Smooth muscle cell (in vitro differentiated cells): Measurements from ENCODE around the gene DCT. TPM values are rescaled to one million over a fixed set of nuclear protein-coding genes. Genes with fewer than 3 reads are reported as not detected.
A peak's percentile ranks its signal among the peaks of the same experiment; 100 is the strongest.

ENCODE experiments used
- DNase-seq: peaks from one replicate; lab custom pipeline; 2025; ENCODE audit not compliant: unreplicated experiment; lab: John Stamatoyannopoulos, UW
- H2AFZ ChIP-seq: fragments of 200-600 bp; sonication (generic); 2 replicates; pipeline ENCODE4 v1.6.0; 2016; ENCODE audit warnings: antibody characterized with exemption, low read depth, mild to moderate bottlenecking
- H3F3A ChIP-seq: fragments of 200-600 bp; sonication (generic); 2 replicates; pipeline ENCODE4 v1.6.0; 2017; ENCODE audit warnings: antibody characterized with exemption, low read depth
- H3K27ac ChIP-seq: fragments of 200-600 bp; sonication (generic); 2 replicates; pipeline ENCODE4 v1.5.1; 2016; ENCODE audit warnings: low read depth, mild to moderate bottlenecking
- H3K27me3 ChIP-seq: fragments of 200-600 bp; sonication (generic); 2 replicates; pipeline ENCODE4 v1.6.1; 2016; ENCODE audit warnings: low read depth, mild to moderate bottlenecking
- H3K36me3 ChIP-seq: fragments of 200-600 bp; sonication (generic); 2 replicates; pipeline ENCODE4 v1.5.1; 2016; ENCODE audit warnings: low read depth
- H3K4me1 ChIP-seq: fragments of 200-600 bp; sonication (generic); 2 replicates; pipeline ENCODE4 v1.5.1; 2016; ENCODE audit warnings: low read depth
- H3K4me2 ChIP-seq: fragments of 200-600 bp; sonication (generic); 2 replicates; pipeline ENCODE4 v1.6.0; 2016; ENCODE audit warnings: mild to moderate bottlenecking
- H3K4me3 ChIP-seq: fragments of 200-600 bp; sonication (generic); 2 replicates; pipeline ENCODE4 v1.5.1; 2016; ENCODE audit warnings: mild to moderate bottlenecking
- H3K79me2 ChIP-seq: fragments of 200-600 bp; sonication (generic); 2 replicates; pipeline ENCODE4 v1.6.0; 2016; ENCODE audit warnings: low read depth, mild to moderate bottlenecking
- H3K9ac ChIP-seq: fragments of 200-600 bp; sonication (generic); 2 replicates; pipeline ENCODE4 v1.6.0; 2016; ENCODE audit warnings: low read depth
- H3K9me3 ChIP-seq: fragments of 200-600 bp; sonication (generic); replicated peaks from 2 replicates; pipeline ENCODE4 v1.5.1; 2016; ENCODE audit warnings: low read depth
- H4K20me1 ChIP-seq: fragments of 200-600 bp; sonication (generic); 2 replicates; pipeline ENCODE4 v1.6.0; 2016; ENCODE audit warnings: low read depth
- WGBS: methylation state at CpG from one replicate; pipeline ENCODE4 v1.1.7; 2016; ENCODE audit warnings: low lambda C conversion rate; 5-methylcytosine and 5-hydroxymethylcytosine counted together
- polyA plus RNA-seq: library from polyadenylated mRNA; unstranded; fragments of >200 nt; fragmentation: Nextera tagmentation; extraction: Ambion mirVana; gene quantifications from 2 replicates; pipeline ENCODE4 v1.2.1, GENCODE V29; 2016
- total RNA-seq: library from RNA; depleted of rRNA; stranded (reverse); fragments of >200 nt; gene quantifications from 2 replicates; pipeline ENCODE4 v1.2.3, GENCODE V29; 2014
- TF ChIP-seq, protein P1 (sequence below): fragments of 200-600 bp; sonication (generic); IDR thresholded peaks from 2 replicates; pipeline ENCODE4 v1.5.1; 2017; ENCODE audit warnings: borderline replicate concordance, mild to moderate bottlenecking, antibody characterized with exemption; ENCODE audit not compliant: insufficient read depth, poor library complexity, severe bottlenecking

The DCT gene
- total and polyA plus RNA-seq, 2 experiments from 2014 or later, result 0.09 to 0.10 TPM

DNA sequence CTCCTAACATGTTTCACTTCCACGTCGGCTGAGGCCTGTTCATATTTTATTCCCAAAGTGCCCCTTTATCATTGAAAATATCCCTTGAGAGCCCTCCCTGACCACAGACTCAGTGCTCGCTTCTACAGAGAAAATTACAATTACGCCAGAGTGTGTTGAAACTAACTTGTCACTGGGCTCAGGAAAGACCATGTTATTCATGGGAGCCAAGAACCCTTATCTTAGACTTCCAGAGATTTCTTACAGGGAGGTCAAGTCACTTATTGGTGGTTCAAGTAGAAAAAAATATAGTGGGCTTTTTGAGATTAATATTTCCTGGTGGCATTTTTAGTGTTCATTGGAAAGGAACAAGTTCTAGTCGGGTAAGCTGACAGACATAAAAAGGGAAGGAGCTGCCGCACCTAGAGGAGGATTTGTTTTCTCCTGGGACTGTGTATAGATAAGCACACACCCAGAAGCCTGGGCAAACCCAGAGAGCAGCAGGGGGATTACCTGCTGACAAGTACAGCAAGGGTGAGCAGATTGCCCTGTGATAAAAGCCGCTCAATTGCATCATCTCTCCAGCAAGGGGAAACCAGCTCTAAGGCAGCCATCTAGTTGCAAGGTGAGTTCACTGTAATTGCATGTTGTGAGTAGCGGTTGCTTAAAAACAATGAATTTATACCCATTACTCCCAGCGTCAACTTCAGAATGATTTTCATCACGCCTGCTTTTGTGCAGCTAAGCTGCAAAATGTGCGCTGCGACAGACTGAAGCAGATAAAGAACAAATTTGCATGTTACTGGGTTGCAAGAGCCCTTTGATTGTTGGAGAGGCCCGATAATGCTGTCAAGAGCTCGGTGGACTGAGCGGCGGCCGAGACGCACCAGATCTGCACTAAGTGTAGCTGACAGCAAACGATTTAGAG lies 46.2 kb downstream of the DCT start:
- no peaks in the 10 kb centered on the region for H3K79me2 ChIP-seq
- H3K9ac ChIP-seq, result no peak overlapping the region
- DNase-seq, result no peak
- H2AFZ ChIP-seq, result peak overlapping the region; percentile 71
- peaks cover 12% of the 10 kb centered on the region for H3F3A ChIP-seq
- H3K27me3 ChIP-seq, result peaks cover 10% of the 10 kb centered on the region
- H3K36me3 ChIP-seq, result no peaks in the 10 kb centered on the region
- H3K4me2 ChIP-seq, result peak overlapping the region; percentile 71
- peaks cover 12% of the 10 kb centered on the region for H3K4me1 ChIP-seq
- H3K9me3 ChIP-seq, result no peaks in the 10 kb centered on the region
- WGBS, result 41% methylated on average over 19 of the region's 19 CpGs
- TF ChIP-seq, protein P1, sequence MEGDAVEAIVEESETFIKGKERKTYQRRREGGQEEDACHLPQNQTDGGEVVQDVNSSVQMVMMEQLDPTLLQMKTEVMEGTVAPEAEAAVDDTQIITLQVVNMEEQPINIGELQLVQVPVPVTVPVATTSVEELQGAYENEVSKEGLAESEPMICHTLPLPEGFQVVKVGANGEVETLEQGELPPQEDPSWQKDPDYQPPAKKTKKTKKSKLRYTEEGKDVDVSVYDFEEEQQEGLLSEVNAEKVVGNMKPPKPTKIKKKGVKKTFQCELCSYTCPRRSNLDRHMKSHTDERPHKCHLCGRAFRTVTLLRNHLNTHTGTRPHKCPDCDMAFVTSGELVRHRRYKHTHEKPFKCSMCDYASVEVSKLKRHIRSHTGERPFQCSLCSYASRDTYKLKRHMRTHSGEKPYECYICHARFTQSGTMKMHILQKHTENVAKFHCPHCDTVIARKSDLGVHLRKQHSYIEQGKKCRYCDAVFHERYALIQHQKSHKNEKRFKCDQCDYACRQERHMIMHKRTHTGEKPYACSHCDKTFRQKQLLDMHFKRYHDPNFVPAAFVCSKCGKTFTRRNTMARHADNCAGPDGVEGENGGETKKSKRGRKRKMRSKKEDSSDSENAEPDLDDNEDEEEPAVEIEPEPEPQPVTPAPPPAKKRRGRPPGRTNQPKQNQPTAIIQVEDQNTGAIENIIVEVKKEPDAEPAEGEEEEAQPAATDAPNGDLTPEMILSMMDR, result no peak
- no peaks in the 10 kb centered on the region for H4K20me1 ChIP-seq
- H3K4me3 ChIP-seq, result peak overlapping the region; percentile 28
- no peak overlapping the region for H3K27ac ChIP-seq

DNA sequence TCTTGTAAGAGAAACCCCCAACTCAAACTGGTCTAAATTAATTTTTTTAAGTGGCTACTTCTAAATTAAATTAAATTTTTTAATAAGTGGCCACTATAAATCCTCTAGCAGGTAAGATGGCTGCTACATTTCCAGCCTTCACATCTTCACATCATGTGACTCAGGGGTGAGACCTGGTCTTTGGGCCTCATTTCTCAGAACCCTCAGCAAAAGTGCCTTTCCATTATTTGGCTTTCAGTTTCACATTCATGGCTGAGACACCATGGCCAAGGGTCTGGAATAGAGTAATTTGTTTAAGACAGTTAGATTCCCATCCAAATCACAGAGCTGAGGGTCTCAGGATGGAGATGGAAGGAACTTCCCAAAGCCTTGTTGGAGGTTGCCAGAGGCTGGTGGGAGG lies 47.5 kb downstream of the DCT start:
- H4K20me1 ChIP-seq, result no peaks in the 10 kb centered on the region
- H3K4me3 ChIP-seq, result no peak overlapping the region
- no peak overlapping the region for H2AFZ ChIP-seq
- H3K9ac ChIP-seq, result no peak overlapping the region
- H3F3A ChIP-seq, result peaks cover 12% of the 10 kb centered on the region
- peaks cover 12% of the 10 kb centered on the region for H3K4me1 ChIP-seq
- H3K27ac ChIP-seq, result no peak overlapping the region
- no peak for DNase-seq
- H3K36me3 ChIP-seq, result no peaks in the 10 kb centered on the region
- no peaks in the 10 kb centered on the region for H3K9me3 ChIP-seq
- TF ChIP-seq, protein P1, result no peak
- H3K4me2 ChIP-seq, result no peak overlapping the region
- no peaks in the 10 kb centered on the region for H3K27me3 ChIP-seq
- H3K79me2 ChIP-seq, result no peaks in the 10 kb centered on the region

DNA sequence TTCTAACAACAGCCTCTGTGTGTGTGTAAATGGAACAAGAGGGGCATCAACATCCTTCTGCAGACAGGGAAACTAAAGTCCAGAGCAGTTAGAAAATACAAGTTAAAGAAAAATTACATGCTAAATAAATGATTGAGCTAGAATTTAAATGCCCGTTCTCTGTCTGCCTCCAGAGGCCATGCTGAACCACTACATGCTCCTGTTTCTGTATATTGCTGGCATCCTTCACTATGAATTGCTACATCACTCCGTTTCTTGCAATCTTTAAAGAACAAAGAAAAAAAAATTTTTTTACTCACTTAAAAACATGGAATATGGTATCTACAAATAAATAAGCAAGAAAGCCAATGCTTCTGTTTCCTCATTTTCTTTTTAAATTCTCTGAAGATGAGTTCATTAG lies 47.9 kb downstream of the DCT start:
- no peak for DNase-seq
- WGBS, result 88% methylated on average over 2 of the region's 2 CpGs

More for the DNA sequence above, 47.9 kb downstream of the DCT start:
- Histone ChIP-seq H4K20me1 (no peaks in the 10 kb centered on the region), H3K4me1 (peaks cover 12% of the 10 kb centered on the region), H2AFZ (no peak overlapping the region), H3K9me3 (no peaks in the 10 kb centered on the region), H3K9ac (no peak overlapping the region), H3K36me3 (no peaks in the 10 kb centered on the region), H3K27me3 (no peaks in the 10 kb centered on the region), H3K4me2 (no peak overlapping the region), H3F3A (peaks cover 12% of the 10 kb centered on the region), H3K27ac (no peak overlapping the region), H3K79me2 (no peaks in the 10 kb centered on the region), H3K4me3 (no peak overlapping the region)
- TF ChIP-seq, protein P1, result no peak
